Measurements from ENCODE around the gene AFG1L.
"Not testable (repeated sequence)": the region's sequence is repeated elsewhere in the genome, so short reads cannot be mapped to it uniquely, and the experiment has no call there.

The AFG1L gene

GRCh38 chr6:108560463-108561308, 265.8 kb downstream of the AFG1L start, which contains the start of gene FOXO3:
Gene FOXO3, plus strand, starts transcription at chr6:108560917. Its CDS starts 292 bp downstream, at chr6:108561209.
- peak; percentile 62 for DNase-seq

- not testable (repeated sequence) for DNase-seq
Measured at GRCh38 chr6:108561309-108561647, 266.4 kb downstream of the AFG1L start.

DNA sequence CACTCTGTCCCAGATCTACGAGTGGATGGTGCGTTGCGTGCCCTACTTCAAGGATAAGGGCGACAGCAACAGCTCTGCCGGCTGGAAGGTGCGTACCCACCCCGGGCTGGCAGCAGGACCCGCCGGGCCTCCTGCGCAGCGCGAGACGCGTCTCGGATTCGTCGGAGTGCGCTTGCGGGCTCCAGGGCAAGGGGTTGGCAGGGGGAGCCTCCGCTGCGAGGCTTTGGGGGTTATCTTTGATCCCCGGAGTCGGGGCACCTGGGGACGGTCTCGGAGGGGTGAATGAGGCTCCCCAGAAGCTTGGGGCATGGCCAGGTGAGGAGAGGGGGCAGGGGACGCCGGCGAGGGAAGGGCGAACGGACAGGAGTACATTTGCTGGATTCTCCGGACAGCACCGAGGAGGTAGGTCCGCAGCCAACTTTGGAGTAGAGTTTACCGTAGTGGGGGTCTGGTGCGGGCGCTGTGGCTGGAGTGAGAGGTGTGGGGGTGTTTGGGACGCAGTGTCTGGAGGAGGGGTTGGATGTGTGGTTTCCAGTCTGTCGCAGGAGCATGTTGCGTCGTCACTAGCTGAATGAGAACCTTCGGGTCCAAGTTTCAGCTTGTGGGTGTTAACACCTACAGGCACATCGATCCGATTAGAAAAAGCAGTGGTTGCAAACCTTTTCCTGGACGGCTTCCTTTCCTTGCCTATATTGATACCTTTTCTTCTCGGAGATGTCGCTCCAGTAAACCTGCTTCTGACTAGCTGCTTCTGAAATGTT, 267.1 kb downstream of the AFG1L start:
- DNase-seq = no peak

- no peak for DNase-seq
Measured at GRCh38 chr6:108562503-108562993, 267.7 kb downstream of the AFG1L start.

- no peak for DNase-seq
Measured at GRCh38 chr6:108563292-108563691, 268.4 kb downstream of the AFG1L start.

DNA sequence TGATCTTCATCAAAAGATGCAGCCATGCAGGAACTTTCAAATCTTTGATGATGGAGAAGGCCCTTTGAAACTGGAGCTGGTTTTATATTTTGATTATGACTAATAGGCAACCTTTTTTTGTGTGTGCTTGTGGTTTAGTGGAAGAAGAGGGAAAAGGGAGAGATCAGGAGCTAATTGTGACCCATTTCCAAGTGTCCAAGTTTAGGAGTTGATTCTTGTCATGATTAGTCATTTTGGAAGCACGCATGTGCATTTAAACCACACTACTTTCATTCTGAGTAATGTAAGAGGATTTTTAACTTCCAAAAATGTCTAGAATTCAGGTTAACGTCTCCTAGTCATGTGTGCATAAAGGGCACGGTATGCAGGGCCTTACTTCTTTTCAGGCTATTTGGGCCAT, 269.3 kb downstream of the AFG1L start:
- DNase-seq = no peak

DNA sequence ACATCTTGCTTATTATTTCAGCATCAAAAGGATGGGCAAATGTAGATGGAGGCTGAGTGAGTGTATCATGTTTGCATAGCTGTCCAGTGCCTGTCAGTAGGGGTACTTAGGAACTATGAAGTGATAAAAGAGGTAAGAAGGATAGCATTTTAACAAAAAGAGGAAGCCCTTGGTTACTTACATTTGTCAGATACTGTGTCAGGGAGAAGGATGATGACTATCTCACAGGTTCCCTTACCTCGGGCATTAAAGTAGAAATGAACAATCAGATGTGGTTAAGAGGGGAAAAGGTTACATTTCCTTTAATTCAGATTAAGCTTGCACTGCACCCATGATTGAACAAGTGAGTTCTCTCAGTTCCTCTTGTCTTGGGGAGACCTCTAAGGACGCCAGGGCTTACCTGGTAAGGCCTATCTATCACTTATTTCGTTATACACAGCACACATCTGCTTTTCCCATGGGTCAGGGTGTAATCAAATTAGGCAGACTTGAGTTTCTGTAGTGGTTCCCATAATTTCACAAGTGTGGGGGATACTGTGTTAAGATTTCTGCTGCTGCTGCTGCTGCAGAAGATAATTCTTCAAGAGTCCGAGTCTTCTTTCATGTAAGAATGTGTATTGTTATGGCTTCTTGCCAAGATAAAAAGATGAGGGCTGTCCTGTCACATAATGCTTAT, 270.4 kb downstream of the AFG1L start:
- DNase-seq = no peak

- no peak for DNase-seq
Measured at GRCh38 chr6:108565893-108566292, 271.0 kb downstream of the AFG1L start.

DNA sequence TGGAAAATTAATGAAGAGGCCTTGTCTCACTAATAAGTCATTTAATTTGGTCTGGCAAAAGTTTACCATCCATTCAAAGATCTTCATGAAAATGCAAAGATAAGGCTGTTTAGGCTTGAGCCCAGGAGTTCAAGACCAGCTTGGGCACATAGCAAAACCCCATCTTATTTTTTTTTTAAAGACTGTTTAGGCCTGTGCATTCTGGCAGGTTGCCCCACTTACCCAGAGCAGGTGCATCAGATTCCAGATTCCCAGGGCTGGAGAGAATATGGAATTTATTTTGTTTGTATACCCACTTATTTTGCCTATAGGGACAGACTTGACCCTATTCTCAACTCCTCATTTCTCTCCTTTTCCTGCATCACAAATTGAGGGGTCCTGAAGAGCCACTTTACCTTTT, 271.6 kb downstream of the AFG1L start:
- DNase-seq = no peak

DNA sequence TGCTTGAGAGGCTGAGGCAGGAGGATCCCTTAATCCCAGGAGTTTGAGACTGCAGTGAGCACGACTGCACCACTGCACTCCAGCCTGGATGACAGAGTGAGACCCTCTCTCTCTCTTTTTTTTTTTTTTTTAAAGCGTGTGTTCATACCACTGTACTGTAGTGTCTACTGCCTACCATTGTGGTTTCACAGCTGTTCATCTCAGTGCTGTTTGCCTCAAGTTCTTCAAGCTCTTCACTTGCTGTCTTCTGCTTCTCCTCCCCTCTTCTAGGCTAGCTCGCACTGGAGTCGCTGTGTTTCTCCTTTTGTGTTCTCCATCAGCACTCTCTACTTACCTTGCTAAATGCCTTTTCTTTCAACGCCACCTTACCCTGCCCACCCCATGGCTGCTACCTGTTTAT, 273.2 kb downstream of the AFG1L start:
- DNase-seq = no peak

DNA sequence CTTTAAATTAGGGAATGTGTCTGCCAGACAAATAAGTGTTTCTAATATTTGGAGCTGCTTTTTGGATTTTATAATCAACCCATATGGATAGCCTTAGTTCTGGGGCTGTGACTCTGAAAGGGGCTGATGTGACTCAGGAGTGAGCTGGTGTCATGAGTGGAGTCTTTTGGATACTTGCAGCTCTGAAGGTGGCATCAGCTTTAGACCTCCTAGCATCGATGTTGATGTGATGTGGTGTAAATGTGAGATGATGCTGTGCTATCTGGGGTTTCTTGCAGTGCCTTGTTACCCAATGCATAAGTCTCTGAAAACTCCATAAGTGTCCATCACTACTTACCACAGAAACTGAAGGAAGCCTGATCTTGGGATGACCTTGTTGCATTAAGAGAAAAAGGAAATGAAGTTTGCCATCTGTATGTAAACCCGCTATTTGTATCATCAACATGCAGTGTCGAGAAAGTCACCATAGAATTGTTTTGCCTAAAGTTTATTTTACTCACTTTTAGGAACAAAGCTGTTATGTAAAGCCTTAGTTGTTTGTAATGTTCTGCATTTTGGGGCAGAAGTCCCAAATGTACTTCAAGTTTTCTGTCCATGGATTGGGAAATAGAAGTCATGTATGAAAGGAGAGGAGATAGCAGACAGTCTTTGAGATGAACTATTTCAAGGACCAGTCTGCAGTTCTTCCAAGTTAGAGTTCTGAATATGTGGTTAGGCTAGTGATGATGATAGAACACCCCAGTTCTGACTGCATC, 273.9 kb downstream of the AFG1L start:
- DNase-seq = no peak

- no peak for DNase-seq
Measured at GRCh38 chr6:108570517-108570916, 275.7 kb downstream of the AFG1L start.

- no peak for DNase-seq
Measured at GRCh38 chr6:108574457-108575141, 279.7 kb downstream of the AFG1L start.
